HL-60 (cell line): Measurements from ENCODE around the gene SETD6.

Source experiments
- DNase-seq, 2 experiments: peaks; one replicate each; pipeline ENCODE4 v3.0.0-alpha.2; 2010 to 2020; ENCODE audit warnings: low read depth in 1 of 2, low spot score in 1 of 2
- H3K27ac ChIP-seq: fragments of 250-450 bp; sonication (Bioruptor Pico); replicated peaks from 2 replicates; pipeline ENCODE4 v1.5.1; 2020; ENCODE audit warnings: mild to moderate bottlenecking, moderate library complexity
- H3K27me3 ChIP-seq: fragments of 250-450 bp; sonication (Bioruptor Pico); 2 replicates; pipeline ENCODE4 v1.5.1; 2021; ENCODE audit warnings: mild to moderate bottlenecking, moderate library complexity; ENCODE audit not compliant: insufficient read depth, poor library complexity, severe bottlenecking
- H3K4me3 ChIP-seq: replicated peaks from 2 replicates; pipeline ENCODE4 v1.5.1; 2011; ENCODE audit warnings: mild to moderate bottlenecking, control low read depth, low read length; ENCODE audit not compliant: insufficient read depth
- GABPA ChIP-seq: IDR thresholded peaks from 2 replicates; pipeline ENCODE4 v1.6.1; 2012; ENCODE audit warnings: low read depth
- POLR2AphosphoS5 ChIP-seq: IDR thresholded peaks from 2 replicates; pipeline ENCODE4 v1.6.1; 2012; ENCODE audit warnings: low read depth
- SPI1 ChIP-seq: IDR thresholded peaks from 2 replicates; pipeline ENCODE4 v1.6.1; 2012; ENCODE audit warnings: low read depth, mild to moderate bottlenecking, borderline replicate concordance
- TF ChIP-seq, protein P1 (sequence below): IDR thresholded peaks from one replicate; pipeline ENCODE4 v1.5.1; 2011; ENCODE audit warnings: low read length, control low read depth, inconsistent platforms; ENCODE audit not compliant: insufficient read depth
- TF ChIP-seq, protein P2 (sequence below): IDR thresholded peaks from 2 replicates; pipeline ENCODE4 v1.6.1; 2012; ENCODE audit warnings: low read depth; ENCODE audit not compliant: insufficient replicate concordance

The SETD6 gene

DNA sequence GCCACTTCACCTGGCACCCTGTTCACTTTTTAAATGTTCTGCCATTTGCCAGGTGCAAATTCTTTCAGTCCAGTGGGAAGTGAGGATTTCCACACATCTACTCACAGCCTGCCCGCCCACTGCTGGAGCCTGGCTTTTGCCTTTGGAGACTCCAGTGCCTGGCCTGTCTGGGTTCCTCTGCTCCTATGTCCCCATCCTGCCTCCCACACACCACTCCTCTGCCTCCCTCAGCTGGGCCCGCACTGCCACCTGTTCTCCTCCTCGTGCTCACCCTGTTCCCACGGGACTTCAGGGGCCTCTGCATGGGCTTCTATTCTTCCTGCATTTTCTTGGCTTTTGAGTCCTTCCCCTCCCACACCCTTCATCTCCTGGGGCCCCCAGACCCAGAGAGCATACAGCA lies 23.3 kb upstream of the SETD6 start:
- Histone ChIP-seq H3K27ac (no peak overlapping the region), H3K27me3 (no peaks in the 10 kb centered on the region), H3K4me3 (no peak overlapping the region)
- no peak for DNase-seq
- TF ChIP-seq GABPA (no peak), SPI1 (no peak), POLR2AphosphoS5 (no peak)
- TF ChIP-seq, protein P1, sequence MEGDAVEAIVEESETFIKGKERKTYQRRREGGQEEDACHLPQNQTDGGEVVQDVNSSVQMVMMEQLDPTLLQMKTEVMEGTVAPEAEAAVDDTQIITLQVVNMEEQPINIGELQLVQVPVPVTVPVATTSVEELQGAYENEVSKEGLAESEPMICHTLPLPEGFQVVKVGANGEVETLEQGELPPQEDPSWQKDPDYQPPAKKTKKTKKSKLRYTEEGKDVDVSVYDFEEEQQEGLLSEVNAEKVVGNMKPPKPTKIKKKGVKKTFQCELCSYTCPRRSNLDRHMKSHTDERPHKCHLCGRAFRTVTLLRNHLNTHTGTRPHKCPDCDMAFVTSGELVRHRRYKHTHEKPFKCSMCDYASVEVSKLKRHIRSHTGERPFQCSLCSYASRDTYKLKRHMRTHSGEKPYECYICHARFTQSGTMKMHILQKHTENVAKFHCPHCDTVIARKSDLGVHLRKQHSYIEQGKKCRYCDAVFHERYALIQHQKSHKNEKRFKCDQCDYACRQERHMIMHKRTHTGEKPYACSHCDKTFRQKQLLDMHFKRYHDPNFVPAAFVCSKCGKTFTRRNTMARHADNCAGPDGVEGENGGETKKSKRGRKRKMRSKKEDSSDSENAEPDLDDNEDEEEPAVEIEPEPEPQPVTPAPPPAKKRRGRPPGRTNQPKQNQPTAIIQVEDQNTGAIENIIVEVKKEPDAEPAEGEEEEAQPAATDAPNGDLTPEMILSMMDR: no peak
- TF ChIP-seq, protein P2, sequence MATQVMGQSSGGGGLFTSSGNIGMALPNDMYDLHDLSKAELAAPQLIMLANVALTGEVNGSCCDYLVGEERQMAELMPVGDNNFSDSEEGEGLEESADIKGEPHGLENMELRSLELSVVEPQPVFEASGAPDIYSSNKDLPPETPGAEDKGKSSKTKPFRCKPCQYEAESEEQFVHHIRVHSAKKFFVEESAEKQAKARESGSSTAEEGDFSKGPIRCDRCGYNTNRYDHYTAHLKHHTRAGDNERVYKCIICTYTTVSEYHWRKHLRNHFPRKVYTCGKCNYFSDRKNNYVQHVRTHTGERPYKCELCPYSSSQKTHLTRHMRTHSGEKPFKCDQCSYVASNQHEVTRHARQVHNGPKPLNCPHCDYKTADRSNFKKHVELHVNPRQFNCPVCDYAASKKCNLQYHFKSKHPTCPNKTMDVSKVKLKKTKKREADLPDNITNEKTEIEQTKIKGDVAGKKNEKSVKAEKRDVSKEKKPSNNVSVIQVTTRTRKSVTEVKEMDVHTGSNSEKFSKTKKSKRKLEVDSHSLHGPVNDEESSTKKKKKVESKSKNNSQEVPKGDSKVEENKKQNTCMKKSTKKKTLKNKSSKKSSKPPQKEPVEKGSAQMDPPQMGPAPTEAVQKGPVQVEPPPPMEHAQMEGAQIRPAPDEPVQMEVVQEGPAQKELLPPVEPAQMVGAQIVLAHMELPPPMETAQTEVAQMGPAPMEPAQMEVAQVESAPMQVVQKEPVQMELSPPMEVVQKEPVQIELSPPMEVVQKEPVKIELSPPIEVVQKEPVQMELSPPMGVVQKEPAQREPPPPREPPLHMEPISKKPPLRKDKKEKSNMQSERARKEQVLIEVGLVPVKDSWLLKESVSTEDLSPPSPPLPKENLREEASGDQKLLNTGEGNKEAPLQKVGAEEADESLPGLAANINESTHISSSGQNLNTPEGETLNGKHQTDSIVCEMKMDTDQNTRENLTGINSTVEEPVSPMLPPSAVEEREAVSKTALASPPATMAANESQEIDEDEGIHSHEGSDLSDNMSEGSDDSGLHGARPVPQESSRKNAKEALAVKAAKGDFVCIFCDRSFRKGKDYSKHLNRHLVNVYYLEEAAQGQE: no peak

DNA sequence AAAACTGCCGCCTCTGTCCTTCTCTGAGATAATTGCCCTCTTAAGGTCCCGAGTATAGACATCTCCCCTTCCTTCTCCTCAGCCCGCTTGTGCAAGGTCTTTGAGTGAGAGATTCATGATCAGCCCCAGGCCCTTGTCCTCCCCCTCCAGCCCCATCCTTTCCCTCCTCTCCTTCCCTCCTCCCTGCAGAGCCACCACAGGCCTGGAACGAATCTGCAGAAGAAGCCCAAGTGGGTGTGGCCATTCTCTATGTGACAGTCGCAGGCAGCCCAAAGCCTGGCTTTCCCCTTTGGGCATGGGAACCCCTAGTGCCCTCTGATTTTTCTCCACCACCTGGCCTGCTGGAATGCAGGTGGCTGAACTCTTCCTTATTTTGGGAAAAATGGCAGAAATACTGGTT lies 22.6 kb upstream of the SETD6 start:
- H3K4me3 ChIP-seq: no peak overlapping the region
- no peak for DNase-seq
- H3K27ac ChIP-seq: no peak overlapping the region
- H3K27me3 ChIP-seq: no peaks in the 10 kb centered on the region
- TF ChIP-seq, protein P1: no peak

DNA sequence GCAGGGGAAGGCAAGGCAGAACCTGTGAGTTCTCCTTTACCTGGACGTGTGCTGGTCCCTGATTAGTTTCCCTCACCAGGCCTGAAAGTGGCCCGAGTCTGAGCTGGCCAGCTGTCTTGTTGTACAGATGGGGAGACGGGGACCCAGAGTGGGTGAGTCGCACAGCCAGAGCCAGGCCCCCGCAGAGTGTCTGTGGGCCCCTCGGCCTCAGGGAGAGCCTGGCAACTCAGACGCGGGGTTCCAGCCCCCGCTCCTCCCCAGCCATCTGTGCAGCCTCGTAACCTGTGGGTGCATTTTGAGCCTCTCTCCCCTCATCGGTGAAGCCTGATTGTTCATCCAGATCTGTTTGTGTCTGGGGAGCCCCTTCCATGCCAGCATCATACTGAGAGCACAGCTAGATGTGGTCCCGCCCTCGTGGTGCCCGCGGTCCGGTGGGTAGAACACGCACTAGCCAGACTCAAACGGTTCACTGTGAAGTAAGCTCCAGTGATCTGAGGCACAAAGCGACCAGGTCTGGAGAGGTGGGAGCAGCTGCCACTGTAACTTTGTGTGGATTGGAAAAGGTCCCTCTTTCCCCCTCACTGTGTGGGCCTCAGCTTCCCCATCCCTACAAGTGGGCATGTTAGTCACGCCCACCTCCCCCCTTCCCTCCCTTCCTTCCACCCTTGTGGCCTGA lies 21.4 kb upstream of the SETD6 start:
- Histone ChIP-seq H3K27me3 (peaks cover 1% of the 10 kb centered on the region), H3K27ac (no peak overlapping the region), H3K4me3 (no peak overlapping the region)
- TF ChIP-seq, protein P1: no peak
- TF ChIP-seq GABPA (no peak), POLR2AphosphoS5 (no peak)
- no peak for DNase-seq

DNA sequence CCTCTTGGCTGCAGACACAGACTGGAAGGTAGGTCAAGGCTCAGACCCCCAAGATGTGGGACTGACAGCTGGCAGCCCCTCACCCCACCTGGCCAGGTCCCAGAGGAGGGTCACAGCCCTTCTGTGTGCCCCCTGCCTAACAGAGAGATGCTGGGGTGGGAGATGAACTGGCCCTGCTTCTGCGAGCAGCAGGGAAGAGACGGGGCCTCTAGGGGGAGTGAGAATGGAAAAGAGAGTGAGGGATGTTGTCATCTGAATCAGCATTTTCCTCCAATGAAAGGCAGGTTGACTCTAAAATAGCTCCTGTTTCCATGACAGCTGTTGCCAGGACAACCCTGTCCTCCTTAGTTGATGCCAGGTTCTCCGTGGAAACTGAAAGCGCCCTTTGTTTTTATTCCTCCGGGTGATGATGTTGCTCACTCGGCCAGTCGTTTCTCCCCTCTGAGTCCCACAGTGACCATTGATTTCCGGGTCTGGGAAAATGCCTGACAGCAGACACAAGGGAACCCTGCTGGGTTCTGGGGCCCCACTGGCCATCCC lies 20.3 kb upstream of the SETD6 start:
- H3K27me3 ChIP-seq: peaks cover 12% of the 10 kb centered on the region
- H3K4me3 ChIP-seq: no peak overlapping the region
- TF ChIP-seq GABPA (no peak), POLR2AphosphoS5 (no peak)
- TF ChIP-seq, protein P1: peak; percentile 26
- no peak overlapping the region for H3K27ac ChIP-seq
- peak; percentile 67 to 69 for DNase-seq
